Prostate gland (tissue), 2 donors: Measurements from ENCODE around the gene KDR. TPM values are rescaled to one million over a fixed set of nuclear protein-coding genes. Genes with fewer than 3 reads are reported as not detected.
A peak's percentile ranks its signal among the peaks of the same experiment; 100 is the strongest.

Experiments used
- DNase-seq: peaks from one replicate; pipeline ENCODE4 v3.0.0-alpha.2; 2019; ENCODE audit warnings: low spot score
- H3K27ac ChIP-seq, 2 donors: fragments of 200-600 bp; sonication (generic); 2 replicates each; pipeline ENCODE4 v1.5.1; 2017 to 2019
- H3K27me3 ChIP-seq: fragments of 200-600 bp; sonication (generic); replicated peaks from 2 replicates; pipeline ENCODE4 v1.5.1; 2019; ENCODE audit not compliant: insufficient read depth
- H3K36me3 ChIP-seq, 2 donors: fragments of 200-600 bp; sonication (generic); 1 replicate in 1 of 2; 2 replicates in 1 of 2; pipeline versions ENCODE4 v1.5.1 to v1.8.1; 2017 to 2019
- H3K4me1 ChIP-seq: fragments of 200-600 bp; sonication (generic); replicated peaks from 2 replicates; pipeline ENCODE4 v1.5.1; 2019
- H3K4me3 ChIP-seq, 2 donors: fragments of 200-600 bp; sonication (generic); 2 replicates each; pipeline ENCODE4 v1.5.1; 2017 to 2019
- H3K9me3 ChIP-seq: fragments of 200-600 bp; sonication (generic); 2 replicates; pipeline ENCODE4 v1.5.1; 2017
- POLR2A ChIP-seq: fragments of 450-650 bp; IDR thresholded peaks from one replicate; pipeline ENCODE4 v1.6.1; 2016; ENCODE audit warnings: antibody characterized with exemption, mild to moderate bottlenecking
- POLR2AphosphoS5 ChIP-seq: sonication (generic); formaldehyde crosslinking; IDR thresholded peaks from one replicate; pipeline ENCODE4 v1.6.1; 2017; ENCODE audit warnings: antibody characterized with exemption
- WGBS: methylation state at CpG from one replicate; pipeline ENCODE4 v1.1.5; 2018; 5-methylcytosine and 5-hydroxymethylcytosine counted together
- intact Hi-C: fragments of 100-400 bp; cut with DNase I; formaldehyde crosslinking; loops from one replicate; pipeline ENCODE4 v1.14.2; 2022
- total RNA-seq, 2 donors: library from RNA; depleted of rRNA; stranded (reverse); fragments of >200 nt; gene quantifications; one replicate each; pipeline ENCODE4 v1.1.0, GENCODE V29; 2016
- TF ChIP-seq, protein P1 (sequence below), 4 experiments: fragments of 200-600 bp in 2 of 4; fragments of 450-650 bp in 2 of 4; sonication (generic) in 2 of 4; IDR thresholded peaks; 1 replicate in 3 of 4; 2 replicates in 1 of 4; pipeline ENCODE4 v1.5.1; 2016 to 2019; ENCODE audit warnings: antibody characterized with exemption in 4 of 4, mild to moderate bottlenecking in 2 of 4, moderate library complexity in 2 of 4

KDR gene
- total RNA-seq, 2 donors from 2014 or later, result 22.7 to 23.5 TPM

DNA sequence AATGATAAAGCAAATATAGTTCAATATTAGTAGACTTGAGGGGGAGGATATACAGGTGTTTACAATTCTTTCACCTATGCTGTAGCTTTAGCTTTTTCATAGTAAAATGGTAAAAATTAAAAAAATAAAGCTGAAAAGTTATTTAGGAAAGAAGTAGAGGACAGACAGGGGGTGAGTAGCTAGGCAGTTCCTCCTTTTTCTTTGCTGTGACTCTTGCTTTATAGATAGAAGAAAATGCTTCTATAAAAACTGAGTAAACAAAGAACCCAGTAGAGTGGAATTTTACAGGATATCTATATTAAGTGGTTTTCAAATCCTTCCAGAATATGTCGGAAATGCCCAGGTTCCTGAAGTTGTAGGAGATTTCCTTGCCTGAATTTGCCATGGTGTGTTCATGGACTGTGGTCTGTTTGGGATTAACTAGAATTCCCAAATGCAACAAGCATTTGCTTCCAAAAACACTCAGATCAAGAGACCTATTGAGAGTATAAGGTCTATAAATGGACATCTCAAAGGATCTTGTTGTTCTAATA lies 74.9 kb downstream of the KDR start:
- TF ChIP-seq, protein P1, sequence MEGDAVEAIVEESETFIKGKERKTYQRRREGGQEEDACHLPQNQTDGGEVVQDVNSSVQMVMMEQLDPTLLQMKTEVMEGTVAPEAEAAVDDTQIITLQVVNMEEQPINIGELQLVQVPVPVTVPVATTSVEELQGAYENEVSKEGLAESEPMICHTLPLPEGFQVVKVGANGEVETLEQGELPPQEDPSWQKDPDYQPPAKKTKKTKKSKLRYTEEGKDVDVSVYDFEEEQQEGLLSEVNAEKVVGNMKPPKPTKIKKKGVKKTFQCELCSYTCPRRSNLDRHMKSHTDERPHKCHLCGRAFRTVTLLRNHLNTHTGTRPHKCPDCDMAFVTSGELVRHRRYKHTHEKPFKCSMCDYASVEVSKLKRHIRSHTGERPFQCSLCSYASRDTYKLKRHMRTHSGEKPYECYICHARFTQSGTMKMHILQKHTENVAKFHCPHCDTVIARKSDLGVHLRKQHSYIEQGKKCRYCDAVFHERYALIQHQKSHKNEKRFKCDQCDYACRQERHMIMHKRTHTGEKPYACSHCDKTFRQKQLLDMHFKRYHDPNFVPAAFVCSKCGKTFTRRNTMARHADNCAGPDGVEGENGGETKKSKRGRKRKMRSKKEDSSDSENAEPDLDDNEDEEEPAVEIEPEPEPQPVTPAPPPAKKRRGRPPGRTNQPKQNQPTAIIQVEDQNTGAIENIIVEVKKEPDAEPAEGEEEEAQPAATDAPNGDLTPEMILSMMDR (IDR thresholded peaks at IDR 0.05), result no peak
- TF ChIP-seq POLR2AphosphoS5 (no peak), POLR2A (no peak)
- Histone ChIP-seq H3K27ac (no peak overlapping the region), H3K27me3 (no peaks in the 10 kb centered on the region), H3K9me3 (no peaks in the 10 kb centered on the region), H3K4me3 (no peak overlapping the region), H3K4me1 (no peaks in the 10 kb centered on the region), H3K36me3 (no peaks in the 10 kb centered on the region)
- intact Hi-C loops, result no loop called here
- 44% methylated on average over 1 of the region's 1 CpG for WGBS
- no peak for DNase-seq

DNA sequence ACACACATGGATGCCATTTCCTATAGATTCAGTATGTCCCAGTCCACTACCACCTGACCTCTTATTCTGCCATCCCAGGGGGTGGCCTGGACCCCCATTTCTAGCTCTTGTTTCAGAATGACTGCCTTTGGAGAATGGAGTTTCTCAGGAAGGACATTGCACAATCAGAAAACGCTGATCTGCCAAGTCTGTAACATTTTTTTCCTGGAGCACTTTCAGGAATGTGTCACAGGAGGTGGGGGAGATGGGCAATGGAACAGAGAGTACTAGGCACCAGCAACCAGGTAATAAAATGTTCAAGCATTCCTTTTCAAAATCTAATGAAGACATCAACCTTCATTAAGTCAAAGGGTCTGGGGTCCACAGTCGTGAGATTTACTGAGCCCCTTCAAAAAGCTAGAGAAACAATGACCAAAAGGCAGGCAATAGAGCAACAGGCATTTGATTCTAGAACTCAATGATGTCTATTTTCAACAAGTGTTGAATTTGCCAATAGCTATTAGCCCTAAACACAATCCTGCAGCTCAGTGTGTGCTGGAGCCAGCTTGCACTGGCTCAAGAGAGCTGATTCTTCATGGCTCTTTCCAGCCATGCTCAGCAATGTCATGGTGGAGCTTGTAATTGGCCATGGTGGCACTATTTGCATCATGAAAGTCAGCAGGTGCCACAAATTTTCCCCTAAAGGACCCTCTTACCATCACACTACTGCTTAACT lies 87.1 kb downstream of the KDR start:
- Histone ChIP-seq H3K9me3 (no peaks in the 10 kb centered on the region), H3K36me3 (no peaks in the 10 kb centered on the region), H3K4me3 (no peak overlapping the region), H3K4me1 (no peaks in the 10 kb centered on the region), H3K27me3 (no peaks in the 10 kb centered on the region), H3K27ac (peak overlapping the region; percentile 45 to 64)
- peak; percentile 80 for DNase-seq
- TF ChIP-seq POLR2A (no peak), POLR2AphosphoS5 (peak; percentile 96)
- TF ChIP-seq, protein P1 (IDR thresholded peaks at IDR 0.05), result no peak
- intact Hi-C loops, result no loop called here
- WGBS, result 8% methylated on average over 2 of the region's 2 CpGs

DNA sequence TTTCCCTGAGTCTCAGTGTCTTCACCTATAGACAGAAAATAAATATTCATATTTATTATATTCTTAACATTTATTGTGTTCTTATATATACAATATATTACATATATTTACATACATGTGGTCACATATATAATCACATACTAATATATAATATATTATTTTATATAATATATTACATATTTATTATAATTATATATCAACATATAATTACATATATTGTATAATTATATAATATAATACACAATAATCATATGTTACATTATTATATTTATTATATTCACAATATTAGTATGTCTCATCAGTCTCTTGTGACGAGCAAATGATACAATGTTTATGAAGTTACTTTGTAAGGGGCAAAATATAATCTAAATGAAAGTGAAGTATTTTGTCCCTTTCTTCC lies 87.7 kb downstream of the KDR start:
- 65% methylated on average over 1 of the region's 1 CpG for WGBS
- Histone ChIP-seq H3K36me3 (no peaks in the 10 kb centered on the region), H3K27me3 (no peaks in the 10 kb centered on the region), H3K9me3 (no peaks in the 10 kb centered on the region), H3K27ac (peak overlapping the region; percentile 38 to 64), H3K4me3 (no peak overlapping the region), H3K4me1 (peaks cover 5% of the 10 kb centered on the region)
- DNase-seq, result no peak
- TF ChIP-seq POLR2A (no peak), POLR2AphosphoS5 (no peak)
- TF ChIP-seq, protein P1 (IDR thresholded peaks at IDR 0.05), result no peak
- intact Hi-C loops, result no loop called here

DNA sequence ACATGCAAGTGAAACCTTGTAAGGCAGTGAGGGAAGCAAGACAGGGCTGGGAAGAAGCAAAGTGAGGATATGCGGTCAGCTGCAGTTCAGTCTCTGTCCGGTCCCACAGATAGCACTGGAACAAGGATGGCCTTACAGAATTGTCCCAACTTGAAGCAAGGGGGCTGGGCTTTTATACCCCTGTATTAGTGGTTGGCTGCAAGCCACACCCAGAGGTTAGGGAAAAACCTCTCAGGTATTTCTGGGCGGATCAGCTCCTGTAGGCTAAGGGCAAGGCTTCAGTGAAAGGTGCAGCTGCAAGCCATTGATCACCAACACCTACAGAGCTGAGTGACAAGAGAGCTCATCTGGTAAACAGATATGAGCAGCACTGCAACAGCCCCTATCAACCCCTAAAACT lies 89.0 kb downstream of the KDR start:
- no peak for DNase-seq
- intact Hi-C loops, result no loop called here
- 42% methylated on average over 3 of the region's 3 CpGs for WGBS
- Histone ChIP-seq H3K27ac (peak overlapping the region; percentile 22 to 59), H3K27me3 (no peaks in the 10 kb centered on the region), H3K36me3 (no peaks in the 10 kb centered on the region), H3K4me3 (no peak overlapping the region), H3K4me1 (peaks cover 5% of the 10 kb centered on the region), H3K9me3 (no peaks in the 10 kb centered on the region)
- TF ChIP-seq POLR2A (no peak), POLR2AphosphoS5 (no peak)
- TF ChIP-seq, protein P1 (IDR thresholded peaks at IDR 0.05), result no peak

GRCh38 chr4:55035892-55036291 lies 89.5 kb downstream of the KDR start:
- TF ChIP-seq POLR2AphosphoS5, result no peak
- TF ChIP-seq POLR2A, result no peak
- TF ChIP-seq, protein P1 (IDR thresholded peaks at IDR 0.05), result no peak
- WGBS, result 44% methylated on average over 1 of the region's 1 CpG
- Histone ChIP-seq H3K36me3 (no peaks in the 10 kb centered on the region), H3K27ac (peak overlapping the region in 1 of 2 donors; percentile 48), H3K9me3 (no peaks in the 10 kb centered on the region), H3K27me3 (no peaks in the 10 kb centered on the region), H3K4me3 (no peak overlapping the region), H3K4me1 (peaks cover 5% of the 10 kb centered on the region)
- DNase-seq, result no peak
- intact Hi-C loops, result no loop called here
